SU-DHL-6 (cell line): ENCODE data around the gene CANX.

Experiments
- CTCF ChIP-seq: fragments of 200-600 bp; sonication (generic); IDR thresholded peaks from one replicate; pipeline ENCODE4 v1.5.1; 2017; ENCODE audit warnings: antibody characterized with exemption, mild to moderate bottlenecking, low read length, moderate library complexity; ENCODE audit not compliant: insufficient read depth, poor library complexity, severe bottlenecking
- EZH2phosphoT487 ChIP-seq: fragments of 200-600 bp; sonication (generic), shearing (Covaris generic); conservative IDR thresholded peaks from 2 replicates; pipeline ENCODE4 v1.6.1; 2018; ENCODE audit warnings: mild to moderate bottlenecking, antibody characterized with exemption, low read length, moderate library complexity, mixed read lengths

GRCh38 chr5:179698935-179699615, at the start of gene CANX:
- TF ChIP-seq CTCF (no peak), EZH2phosphoT487 (no peak)
